Subcutaneous abdominal adipose tissue (tissue), 5 donors: ENCODE results near the gene BARX2.

ENCODE experiments used
- H3K27ac ChIP-seq: one replicate; pipeline ENCODE4 v1.7.0; 2013; ENCODE audit warnings: low read depth, mild to moderate bottlenecking, inconsistent platforms, low read length, moderate library complexity
- H3K27me3 ChIP-seq, 5 donors: one replicate each; pipeline ENCODE4 v1.7.0; 2013; ENCODE audit warnings: low read length in 5 of 5, inconsistent platforms in 1 of 5; ENCODE audit not compliant: control insufficient read depth in 5 of 5, insufficient read depth in 4 of 5
- H3K36me3 ChIP-seq, 5 donors: one replicate each; pipeline ENCODE4 v1.7.0; 2013; ENCODE audit warnings: low read length in 5 of 5; ENCODE audit not compliant: control insufficient read depth in 5 of 5, insufficient read depth in 5 of 5
- H3K4me1 ChIP-seq, 5 donors: one replicate each; pipeline ENCODE4 v1.7.0; 2013; ENCODE audit warnings: low read length in 5 of 5, mild to moderate bottlenecking in 3 of 5, moderate library complexity in 1 of 5; ENCODE audit not compliant: control insufficient read depth in 5 of 5, insufficient read depth in 5 of 5
- H3K4me3 ChIP-seq, 5 donors: one replicate each; pipeline ENCODE4 v1.7.0; 2013; ENCODE audit warnings: low read length in 5 of 5, low read depth in 1 of 5
- H3K9ac ChIP-seq, 5 donors: one replicate each; pipeline ENCODE4 v1.7.0; 2013; ENCODE audit warnings: low read length in 5 of 5, mild to moderate bottlenecking in 4 of 5, moderate library complexity in 3 of 5
- H3K9me3 ChIP-seq, 5 donors: one replicate each; pipeline ENCODE4 v1.7.0; 2013; ENCODE audit warnings: low read length in 5 of 5; ENCODE audit not compliant: control insufficient read depth in 5 of 5
- donor health status: healthy.
- donor health status: healthy.
- donor health status: healthy.
- donor health status: healthy.
- donor health status: healthy.

Gene BARX2

GRCh38 chr11:129460714-129461113 lies 85.1 kb downstream of the BARX2 start:
- Histone ChIP-seq H3K4me3 (no peak overlapping the region), H3K36me3 (no peaks in the 10 kb centered on the region), H3K4me1 (no peaks in the 10 kb centered on the region)

GRCh38 chr11:129484068-129484467 lies 108.4 kb downstream of the BARX2 start:
- H3K9me3 ChIP-seq: peaks cover 0 to 3% (median 0%) of the 10 kb centered on the region in 5 donors
- no peak overlapping the region for H3K4me3 ChIP-seq
- no peaks in the 10 kb centered on the region for H3K4me1 ChIP-seq
- H3K27ac ChIP-seq: no peak overlapping the region
- no peaks in the 10 kb centered on the region for H3K27me3 ChIP-seq
- no peaks in the 10 kb centered on the region for H3K36me3 ChIP-seq
- no peak overlapping the region for H3K9ac ChIP-seq

More at GRCh38 chr11:129460714-129461113, 85.1 kb downstream of the BARX2 start:
- peaks cover 0 to 5% (median 3%) of the 10 kb centered on the region in 5 donors for H3K27me3 ChIP-seq
- no peaks in the 10 kb centered on the region for H3K9me3 ChIP-seq
- H3K9ac ChIP-seq: no peak overlapping the region
- H3K27ac ChIP-seq: no peak overlapping the region

GRCh38 chr11:129489249-129489648 lies 113.6 kb downstream of the BARX2 start:
- Histone ChIP-seq H3K9ac (no peak overlapping the region), H3K4me1 (no peaks in the 10 kb centered on the region), H3K4me3 (no peak overlapping the region), H3K9me3 (peaks cover 0 to 6% (median 3%) of the 10 kb centered on the region in 5 donors), H3K27me3 (no peaks in the 10 kb centered on the region), H3K27ac (no peak overlapping the region), H3K36me3 (no peaks in the 10 kb centered on the region)

- peaks cover 0 to 6% (median 3%) of the 10 kb centered on the region in 5 donors for H3K9me3 ChIP-seq
- H3K27me3 ChIP-seq: no peaks in the 10 kb centered on the region
Observed at GRCh38 chr11:129490004-129490403, 114.4 kb downstream of the BARX2 start.

GRCh38 chr11:129493746-129494145 lies 118.1 kb downstream of the BARX2 start:
- no peaks in the 10 kb centered on the region for H3K36me3 ChIP-seq
- peaks cover 0 to 5% (median 3%) of the 10 kb centered on the region in 5 donors for H3K9me3 ChIP-seq
- H3K9ac ChIP-seq: no peak overlapping the region
- H3K4me3 ChIP-seq: no peak overlapping the region
- no peaks in the 10 kb centered on the region for H3K4me1 ChIP-seq
- no peaks in the 10 kb centered on the region for H3K27me3 ChIP-seq
- H3K27ac ChIP-seq: no peak overlapping the region

More at GRCh38 chr11:129490004-129490403, 114.4 kb downstream of the BARX2 start:
- H3K27ac ChIP-seq: no peak overlapping the region
- H3K4me1 ChIP-seq: no peaks in the 10 kb centered on the region
- H3K36me3 ChIP-seq: no peaks in the 10 kb centered on the region
- H3K4me3 ChIP-seq: no peak overlapping the region
- no peak overlapping the region for H3K9ac ChIP-seq
